ENCODE data around the gene UNC119B. TPM values are rescaled to one million over a fixed set of nuclear protein-coding genes. Genes with fewer than 3 reads are reported as not detected.

The UNC119B gene
- total RNA-seq, 1 experiment from 2014 or later: 14.3 TPM

DNA sequence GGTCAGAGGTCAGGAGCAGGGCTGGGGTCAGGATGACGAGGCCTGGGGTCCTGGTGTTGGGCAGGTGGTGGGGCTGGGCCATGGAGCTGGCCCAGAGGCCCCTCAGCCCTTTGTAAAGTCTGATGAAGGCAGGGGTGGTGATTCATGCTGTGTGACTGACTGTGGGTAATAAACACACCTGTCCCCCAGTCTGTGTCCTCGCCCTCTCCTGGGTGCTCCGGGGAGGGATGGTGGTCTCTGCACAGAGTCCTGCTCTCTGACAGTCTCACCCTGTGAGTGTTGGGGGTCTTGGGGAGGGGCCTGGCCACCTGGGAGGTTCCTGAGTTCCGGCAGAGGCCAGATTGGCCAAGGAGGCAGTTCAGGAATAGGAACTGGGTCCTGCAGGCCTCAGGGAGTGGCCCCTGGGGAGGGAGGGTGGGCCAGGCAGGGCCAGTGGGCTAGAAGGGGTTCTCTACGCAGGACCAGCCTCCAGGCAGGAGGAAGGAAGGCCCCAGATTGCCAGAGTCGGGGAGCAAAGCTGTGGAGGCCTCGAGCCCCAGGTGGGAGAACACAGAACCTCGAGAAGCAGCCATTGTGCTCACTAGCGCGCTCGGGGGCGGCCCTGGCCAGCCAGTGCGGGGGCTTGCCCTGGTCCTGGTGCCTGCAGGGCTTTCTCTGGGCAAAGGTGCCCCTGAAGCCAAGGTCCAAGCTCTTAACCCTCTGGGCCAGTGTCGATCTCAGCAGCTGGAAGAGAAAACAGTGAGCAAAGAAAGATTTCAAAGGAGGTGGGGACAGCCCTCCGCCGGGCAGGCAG, 29.8 kb downstream of the UNC119B start:
- no peak for DNase-seq (ENCODE audit: low spot score)

- no peak for DNase-seq (ENCODE audit: low spot score)
These were observed 30.6 kb downstream of the UNC119B start for GRCh38 chr12:120740871-120741270.

DNA sequence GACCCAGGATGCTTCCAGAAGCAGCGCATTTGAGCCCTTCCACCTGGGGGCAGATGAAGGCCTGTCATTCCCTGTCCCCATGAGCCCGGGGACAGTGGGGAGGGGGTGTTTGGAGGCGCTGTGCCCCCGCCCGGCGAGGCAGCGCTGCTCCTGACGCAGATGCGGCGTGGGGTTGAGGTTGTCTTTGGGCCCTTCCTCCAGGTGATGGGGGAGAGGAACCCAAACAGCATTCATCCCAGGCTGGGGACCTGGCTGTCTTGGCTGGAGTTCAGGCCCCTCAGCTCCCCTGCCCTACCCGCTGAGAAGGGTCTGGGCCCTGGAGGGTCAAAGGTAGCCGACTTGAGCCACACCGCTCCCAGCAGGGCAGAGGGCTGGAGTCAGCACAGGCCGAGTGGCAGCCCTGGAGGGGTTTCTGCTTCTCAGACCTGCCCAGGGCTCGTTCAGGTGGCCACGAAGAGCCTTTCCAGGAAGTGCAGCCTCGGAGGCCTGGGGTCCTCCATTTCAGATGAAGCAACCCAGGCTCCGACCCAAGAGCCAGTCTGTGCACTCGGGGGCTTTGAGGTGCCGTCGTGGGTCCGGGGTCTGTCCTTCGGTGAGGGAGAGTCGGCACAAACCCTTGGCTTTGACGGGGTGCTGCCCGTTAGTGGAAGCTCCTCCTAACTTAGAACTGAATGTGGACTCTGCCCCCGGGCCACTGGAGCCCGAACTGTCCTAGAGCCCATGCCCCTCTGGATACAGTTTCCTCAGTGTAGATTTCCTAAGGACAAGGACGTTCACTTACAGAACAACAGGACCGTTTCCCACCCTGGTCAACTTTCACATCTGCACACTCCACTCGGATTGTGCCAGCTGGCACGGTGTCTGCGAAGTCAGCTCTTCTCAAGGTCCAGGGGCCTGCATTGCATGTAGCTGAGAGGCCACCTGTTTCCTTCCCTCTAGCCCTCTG, 31.5 kb downstream of the UNC119B start:
- DNase-seq (ENCODE audit: low spot score): no peak

DNA sequence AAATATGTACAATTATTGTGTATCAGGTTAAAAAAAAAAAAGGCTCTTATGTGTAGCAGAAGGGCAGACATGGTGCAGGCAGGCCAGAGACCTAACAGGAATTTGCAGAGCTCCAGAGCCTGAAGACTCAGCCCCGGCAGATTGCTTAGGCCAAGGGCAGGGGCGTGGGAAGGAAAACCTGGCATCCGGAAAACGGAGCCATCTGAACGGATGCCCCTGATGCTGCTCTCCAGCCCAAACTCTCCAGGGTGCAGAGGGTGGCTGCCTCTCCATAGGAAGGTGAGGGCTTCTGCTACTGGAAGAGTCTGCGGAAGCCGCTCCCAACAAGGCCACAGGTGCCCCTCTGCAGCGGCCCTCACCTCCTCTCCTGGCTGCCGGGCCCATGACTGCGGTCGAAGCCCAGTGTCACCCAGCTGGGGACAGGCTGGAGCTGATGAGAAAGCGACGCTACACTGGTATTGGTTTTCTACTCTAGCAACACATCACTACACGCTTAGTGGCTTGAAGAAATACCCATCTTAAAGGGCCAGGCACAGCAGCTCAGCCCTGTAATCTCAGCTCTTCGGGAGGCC, 34.8 kb downstream of the UNC119B start:
- DNase-seq (ENCODE audit: low spot score): no peak

DNA sequence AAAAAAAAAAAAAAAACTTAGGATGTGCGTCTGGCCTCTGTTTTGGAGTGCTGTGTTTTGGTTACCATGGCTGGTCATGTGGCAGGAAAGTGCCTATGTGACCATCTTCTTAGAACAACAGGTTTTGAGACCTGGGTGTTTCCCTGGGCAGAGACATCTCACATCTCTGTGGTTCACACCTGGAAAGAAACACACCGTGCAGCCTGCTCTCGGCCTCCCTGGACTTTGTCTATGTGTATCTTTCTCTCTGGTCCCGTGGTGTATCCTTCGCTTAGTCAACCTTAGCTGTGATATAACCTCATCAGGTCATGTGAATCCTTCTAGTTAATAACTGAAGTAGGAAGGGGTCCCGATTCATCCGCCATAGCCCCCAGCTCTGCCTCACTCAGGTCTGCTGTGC, 38.0 kb downstream of the UNC119B start:
- no peak for DNase-seq (ENCODE audit: low spot score)

DNA sequence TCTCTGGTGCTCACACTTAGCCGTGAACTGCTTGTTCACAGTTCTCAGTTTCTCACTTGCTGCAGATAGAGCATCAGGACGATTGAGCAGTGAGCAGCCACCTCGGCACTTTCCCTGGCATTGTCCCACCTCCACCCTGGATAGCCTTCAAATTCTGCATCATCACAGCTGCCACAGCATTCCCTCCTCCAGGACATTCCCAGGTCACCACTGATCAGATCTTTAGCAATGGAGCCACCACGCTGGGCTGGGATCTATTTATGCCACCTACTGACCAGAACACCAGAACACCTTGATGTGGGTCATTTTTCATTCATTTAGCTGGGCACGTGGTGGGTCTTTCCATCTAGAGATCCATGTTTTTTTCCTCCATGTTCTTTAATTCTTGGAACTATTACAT, 39.0 kb downstream of the UNC119B start:
- DNase-seq (ENCODE audit: low spot score): no peak

GRCh38 chr12:120750806-120751205, 40.5 kb downstream of the UNC119B start:
- DNase-seq (ENCODE audit: low spot score): no peak

DNA sequence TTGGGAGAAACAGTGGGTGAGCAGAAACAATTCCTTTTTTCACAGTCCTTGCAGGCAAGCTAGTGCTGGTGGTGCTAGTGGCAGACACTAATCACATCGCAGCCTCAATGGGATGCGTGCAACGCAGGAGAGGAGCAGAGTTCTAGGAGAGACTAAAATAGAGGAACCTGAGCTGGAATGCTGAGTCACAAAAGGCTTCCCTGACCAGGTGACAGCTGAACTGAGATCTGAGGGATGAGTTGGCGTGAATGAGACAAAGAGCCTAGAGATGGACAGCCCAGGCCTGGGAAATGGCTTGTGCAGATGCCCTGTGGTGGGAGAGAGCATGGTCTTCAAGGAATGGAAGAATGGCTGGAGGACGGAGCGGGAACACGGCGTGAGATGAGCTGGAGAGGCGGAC, 41.1 kb downstream of the UNC119B start:
- DNase-seq (ENCODE audit: low spot score): no peak

GRCh38 chr12:120754792-120755191, 44.5 kb downstream of the UNC119B start:
- no peak for DNase-seq (ENCODE audit: low spot score)

- DNase-seq (ENCODE audit: low spot score): no peak
These were observed 45.0 kb downstream of the UNC119B start for GRCh38 chr12:120755269-120755668.

DNA sequence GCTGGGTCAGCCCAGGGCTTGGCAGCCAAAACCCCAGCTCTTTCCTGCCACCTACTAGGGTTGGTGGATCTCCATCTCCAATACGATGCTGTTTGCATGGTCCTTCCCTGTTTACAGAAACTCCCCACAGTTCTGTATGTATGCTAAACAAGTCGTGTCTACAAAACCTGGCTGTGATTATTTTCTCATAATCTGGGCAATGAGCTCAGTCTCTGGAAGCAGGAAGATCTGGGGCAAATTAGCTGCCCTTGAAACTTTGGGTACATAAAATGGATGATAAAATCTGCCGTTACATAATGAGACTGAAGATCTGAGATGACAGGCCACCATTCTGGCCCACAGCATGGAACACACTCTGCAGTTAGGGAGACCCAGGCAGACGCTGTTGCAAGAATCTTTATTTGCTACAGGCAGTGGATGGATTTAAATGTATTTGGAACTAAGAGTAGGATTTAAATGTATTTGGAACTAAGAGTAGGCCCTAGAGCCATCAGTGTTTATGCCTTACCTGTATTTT, 47.0 kb downstream of the UNC119B start:
- no peak for DNase-seq (ENCODE audit: low spot score)

- DNase-seq (ENCODE audit: low spot score): no peak
These were observed 47.7 kb downstream of the UNC119B start for GRCh38 chr12:120757949-120758348.

GRCh38 chr12:120758798-120759590, 48.7 kb downstream of the UNC119B start:
- DNase-seq (ENCODE audit: low spot score): no peak

- DNase-seq (ENCODE audit: low spot score): no peak
These were observed 49.5 kb downstream of the UNC119B start for GRCh38 chr12:120759591-120760348.

DNA sequence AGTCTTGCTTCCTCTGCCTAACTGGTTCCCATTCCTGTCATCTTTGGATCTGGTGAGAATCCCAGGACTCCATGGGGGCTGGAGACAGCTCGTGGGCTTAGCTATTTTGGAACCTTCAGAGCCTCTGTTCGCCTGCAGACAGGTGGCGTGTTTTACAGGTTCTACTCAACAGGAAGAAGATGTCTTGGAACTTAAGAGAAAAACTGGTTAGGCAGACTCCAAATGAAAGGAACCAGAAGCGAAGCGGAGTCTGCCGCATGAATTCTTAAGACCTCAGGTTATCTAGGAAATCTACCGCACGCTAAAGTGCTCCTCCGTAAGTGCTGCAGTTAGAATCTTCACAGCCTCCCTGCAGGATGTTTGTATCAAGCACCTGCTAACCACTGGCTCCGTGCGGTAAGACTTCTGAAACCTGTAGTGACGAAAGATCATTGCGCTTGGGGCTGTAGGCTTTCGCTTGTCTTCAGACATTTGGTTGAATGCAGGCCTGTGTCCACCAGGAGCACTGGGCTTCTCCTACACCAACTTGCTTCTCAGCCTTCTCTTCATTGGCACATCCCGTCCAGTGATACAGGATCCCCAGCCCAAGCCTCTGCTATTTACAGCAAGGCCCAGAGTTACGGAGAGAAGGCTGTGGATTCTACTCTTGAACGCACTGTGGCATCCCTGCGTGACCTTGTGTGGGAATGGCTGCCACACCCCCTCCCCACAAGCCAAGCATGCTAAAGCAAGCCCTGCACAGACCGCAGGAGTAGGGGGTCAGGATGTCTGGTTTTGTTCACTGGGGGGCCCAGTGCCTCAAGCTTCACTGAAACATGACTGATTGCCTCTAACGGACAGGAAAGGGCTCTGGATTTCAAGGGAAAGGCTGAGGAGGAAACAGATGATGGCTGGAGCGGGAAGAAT, 50.3 kb downstream of the UNC119B start:
- DNase-seq (ENCODE audit: low spot score): no peak

DNA sequence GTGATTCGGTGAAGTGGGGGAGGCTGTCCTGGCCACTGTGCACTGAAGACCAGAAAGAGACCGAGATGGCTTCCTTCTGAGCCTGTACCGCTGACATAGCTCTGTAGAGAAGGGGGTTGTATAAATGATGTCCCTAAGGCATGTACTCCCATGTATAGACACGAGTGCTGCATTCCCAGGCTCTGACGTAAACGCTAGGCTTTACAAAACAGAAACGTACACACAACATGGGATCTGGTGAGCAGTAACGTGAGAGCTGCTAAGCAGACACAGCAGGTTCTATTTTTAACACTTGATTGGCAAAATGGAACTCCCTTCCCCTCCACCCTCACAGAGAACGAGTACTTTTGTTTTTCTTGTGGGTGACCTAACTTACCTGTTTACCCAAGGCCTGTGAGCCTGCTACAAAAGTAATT, 51.3 kb downstream of the UNC119B start:
- no peak for DNase-seq (ENCODE audit: low spot score)

DNA sequence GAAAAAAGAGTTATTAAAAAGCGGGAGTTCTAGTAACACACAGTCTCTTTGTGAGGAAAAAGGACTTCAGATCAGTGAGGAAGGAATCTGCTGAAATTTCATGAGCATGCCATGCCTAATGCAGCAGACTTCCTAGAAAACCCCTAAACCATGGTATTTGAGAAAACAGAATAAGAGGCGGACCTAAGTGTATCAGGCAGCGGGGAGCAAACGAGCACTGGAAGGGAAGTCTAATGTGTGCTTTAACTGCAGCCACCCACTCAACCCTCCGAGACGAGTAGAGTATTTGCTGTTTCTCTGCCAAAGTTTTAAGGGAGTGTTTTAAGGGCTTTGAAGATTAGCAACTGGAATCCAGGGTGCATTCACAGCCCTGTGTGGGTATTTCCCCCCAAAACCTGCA, 51.8 kb downstream of the UNC119B start:
- no peak for DNase-seq (ENCODE audit: low spot score)

GRCh38 chr12:120763250-120763649, 53.0 kb downstream of the UNC119B start:
- no peak for DNase-seq (ENCODE audit: low spot score)

DNA sequence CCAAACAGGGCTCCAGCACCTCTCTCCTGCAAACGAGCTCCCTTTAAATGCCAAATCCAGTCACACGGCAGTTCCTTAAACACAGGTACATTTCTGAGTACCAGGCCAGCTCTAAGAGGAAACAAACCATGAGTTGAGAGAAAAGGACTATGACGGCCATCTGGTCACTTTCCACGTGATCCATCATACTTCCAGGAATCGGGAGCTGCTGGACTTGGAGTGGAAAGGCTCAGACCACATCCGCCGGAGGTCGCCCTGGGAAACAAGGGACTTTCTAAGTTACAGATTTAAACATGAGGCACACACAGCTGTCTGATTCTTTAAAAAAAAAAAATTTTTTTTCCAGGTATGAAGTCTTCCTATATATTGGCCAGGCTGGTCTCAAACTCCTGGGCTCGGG, 54.6 kb downstream of the UNC119B start:
- no peak for DNase-seq (ENCODE audit: low spot score)

- no peak for DNase-seq (ENCODE audit: low spot score)
These were observed 56.3 kb downstream of the UNC119B start for GRCh38 chr12:120766566-120766965.

Data from H4 (cell line).